Kidney (tissue), 14 donors: Measurements from ENCODE around the gene GPATCH2. TPM values are rescaled to one million over a fixed set of nuclear protein-coding genes. Genes with fewer than 3 reads are reported as not detected.

Experiments
- DNase-seq, 5 donors: peaks; one replicate each; pipeline ENCODE4 v3.0.0-alpha.2; 2013 to 2020
- FAIRE-seq: peaks from 2 replicates; lab custom pipeline; 2012; peaks lifted over from hg19 to GRCh38; lab: Jason Lieb, UNC
- H3K27ac ChIP-seq, 2 donors: one replicate each; pipeline ENCODE4 v1.7.0; 2013; ENCODE audit warnings: low read depth in 2 of 2, low read length in 2 of 2, inconsistent platforms in 1 of 2
- H3K27me3 ChIP-seq: one replicate; pipeline ENCODE4 v1.7.1; 2013; ENCODE audit warnings: low read length, inconsistent platforms; ENCODE audit not compliant: control insufficient read depth, insufficient read depth
- H3K36me3 ChIP-seq, 3 donors: one replicate each; pipeline versions ENCODE4 v1.7.0 to v1.7.1; 2013; ENCODE audit warnings: low read length in 3 of 3, control low read depth in 1 of 3, inconsistent platforms in 1 of 3; ENCODE audit not compliant: insufficient read depth in 3 of 3, control insufficient read depth in 2 of 3
- H3K4me1 ChIP-seq, 3 donors: one replicate each; pipeline versions ENCODE4 v1.7.0 to v1.7.1; 2013; ENCODE audit warnings: low read length in 3 of 3, inconsistent platforms in 1 of 3, low read depth in 1 of 3; ENCODE audit not compliant: control insufficient read depth in 2 of 3, insufficient read depth in 2 of 3
- H3K4me3 ChIP-seq, 3 donors: one replicate each; pipeline versions ENCODE4 v1.7.0 to v1.8.1; 2013; ENCODE audit warnings: low read length in 3 of 3, control low read depth in 1 of 3, inconsistent platforms in 1 of 3
- H3K9ac ChIP-seq, 3 donors: one replicate each; pipeline versions ENCODE4 v1.7.0 to v1.7.1; 2013; ENCODE audit warnings: low read length in 3 of 3, control low read depth in 1 of 3, inconsistent platforms in 1 of 3
- H3K9me3 ChIP-seq, 3 donors: one replicate each; pipeline versions ENCODE4 v1.7.0 to v1.7.1; 2013; ENCODE audit warnings: low read length in 3 of 3, control low read depth in 1 of 3, inconsistent platforms in 1 of 3; ENCODE audit not compliant: control insufficient read depth in 2 of 3, insufficient read depth in 1 of 3
- CTCF ChIP-seq: IDR thresholded peaks from 3 replicates; pipeline ENCODE4 v1.5.1; 2012; ENCODE audit warnings: mild to moderate bottlenecking, moderate library complexity, borderline replicate concordance; ENCODE audit not compliant: insufficient read depth; ENCODE audit errors: extremely low read depth
- intact Hi-C: fragments of 100-400 bp; cut with DNase I; formaldehyde crosslinking; loops from one replicate; pipeline ENCODE4 v1.11.1; 2022
- polyA plus RNA-seq: library from polyadenylated mRNA; stranded (reverse); fragments of 350-450 nt; fragmentation: Illumina TruSeq; extraction: RNeasy Lipid Tissue Mini Kit (QIAGEN cat#74804); gene quantifications from one replicate; pipeline ENCODE4 v1.2.3, GENCODE V29; 2014; ENCODE audit warnings: low read depth, low replicate concordance; ENCODE audit not compliant: insufficient read depth
- total RNA-seq: library from RNA; stranded (reverse); fragmentation: NEBNext Ultra II Directional; extraction: Animal tissue kit (Norgen Biotek cat#: 25700); gene quantifications from one replicate; pipeline ENCODE4 v1.2.1, GENCODE V29; 2021
- donor health status: control.
- donor health status: control.
- donor health status: control.
- donor health status: control.
- donor health status: control.
- donor health status: DM: yes; HTN: yes; CAD: no.
- donor health status: Normal renal cell carcinoma (clear cell type).

Gene GPATCH2
- total and polyA plus RNA-seq, 2 donors from 2014 or later, result 3.9 to 18.7 TPM

- no peak for FAIRE-seq
- no peaks in the 10 kb centered on the region for H3K27me3 ChIP-seq
- no peak overlapping the region for H3K27ac ChIP-seq
- DNase-seq, result peak in 1 of 5 donors; percentile 50
- H3K36me3 ChIP-seq, result no peaks in the 10 kb centered on the region
- no peak for TF ChIP-seq CTCF
- intact Hi-C loops, result no loop called here
- no peaks in the 10 kb centered on the region for H3K9me3 ChIP-seq
- no peaks in the 10 kb centered on the region for H3K4me1 ChIP-seq
- no peak overlapping the region for H3K9ac ChIP-seq
- H3K4me3 ChIP-seq, result no peak overlapping the region
These were observed 212.4 kb downstream of the GPATCH2 start for GRCh38 chr1:217418269-217419193.

GRCh38 chr1:217417363-217417762, 213.5 kb downstream of the GPATCH2 start:
- Histone ChIP-seq H3K9me3 (no peaks in the 10 kb centered on the region), H3K9ac (no peak overlapping the region), H3K27me3 (no peaks in the 10 kb centered on the region), H3K4me1 (no peaks in the 10 kb centered on the region), H3K36me3 (no peaks in the 10 kb centered on the region), H3K4me3 (no peak overlapping the region), H3K27ac (no peak overlapping the region)
- no peak for DNase-seq
- no peak for TF ChIP-seq CTCF
- no peak for FAIRE-seq
- intact Hi-C loops, result no loop called here

- no peak overlapping the region for H3K27ac ChIP-seq
- intact Hi-C loops, result no loop called here
- FAIRE-seq, result no peak
These were observed 223.3 kb downstream of the GPATCH2 start for GRCh38 chr1:217407534-217408001.

More at GRCh38 chr1:217407534-217408001, 223.3 kb downstream of the GPATCH2 start:
- Histone ChIP-seq H3K9ac (no peak overlapping the region), H3K27me3 (no peaks in the 10 kb centered on the region), H3K36me3 (no peaks in the 10 kb centered on the region), H3K9me3 (no peaks in the 10 kb centered on the region), H3K4me3 (no peak overlapping the region), H3K4me1 (no peaks in the 10 kb centered on the region)
- no peak for DNase-seq
- TF ChIP-seq CTCF, result no peak
